Kidney (tissue), 14 donors: ENCODE results near the gene PANK2. TPM values are rescaled to one million over a fixed set of nuclear protein-coding genes. Genes with fewer than 3 reads are reported as not detected.
"Not testable (repeated sequence)": the region's sequence is repeated elsewhere in the genome, so short reads cannot be mapped to it uniquely, and the experiment has no call there.

Source experiments
- DNase-seq, 5 donors: peaks; one replicate each; pipeline ENCODE4 v3.0.0-alpha.2; 2013 to 2020
- FAIRE-seq: peaks from 2 replicates; lab custom pipeline; 2012; peaks lifted over from hg19 to GRCh38; lab: Jason Lieb, UNC
- H3K27ac ChIP-seq, 2 donors: one replicate each; pipeline ENCODE4 v1.7.0; 2013; ENCODE audit warnings: low read depth in 2 of 2, low read length in 2 of 2, inconsistent platforms in 1 of 2
- H3K27me3 ChIP-seq: one replicate; pipeline ENCODE4 v1.7.1; 2013; ENCODE audit warnings: low read length, inconsistent platforms; ENCODE audit not compliant: control insufficient read depth, insufficient read depth
- H3K36me3 ChIP-seq, 3 donors: one replicate each; pipeline versions ENCODE4 v1.7.0 to v1.7.1; 2013; ENCODE audit warnings: low read length in 3 of 3, control low read depth in 1 of 3, inconsistent platforms in 1 of 3; ENCODE audit not compliant: insufficient read depth in 3 of 3, control insufficient read depth in 2 of 3
- H3K4me1 ChIP-seq, 3 donors: one replicate each; pipeline versions ENCODE4 v1.7.0 to v1.7.1; 2013; ENCODE audit warnings: low read length in 3 of 3, inconsistent platforms in 1 of 3, low read depth in 1 of 3; ENCODE audit not compliant: control insufficient read depth in 2 of 3, insufficient read depth in 2 of 3
- H3K4me3 ChIP-seq, 3 donors: one replicate each; pipeline versions ENCODE4 v1.7.0 to v1.8.1; 2013; ENCODE audit warnings: low read length in 3 of 3, control low read depth in 1 of 3, inconsistent platforms in 1 of 3
- H3K9ac ChIP-seq, 3 donors: one replicate each; pipeline versions ENCODE4 v1.7.0 to v1.7.1; 2013; ENCODE audit warnings: low read length in 3 of 3, control low read depth in 1 of 3, inconsistent platforms in 1 of 3
- H3K9me3 ChIP-seq, 3 donors: one replicate each; pipeline versions ENCODE4 v1.7.0 to v1.7.1; 2013; ENCODE audit warnings: low read length in 3 of 3, control low read depth in 1 of 3, inconsistent platforms in 1 of 3; ENCODE audit not compliant: control insufficient read depth in 2 of 3, insufficient read depth in 1 of 3
- CTCF ChIP-seq: IDR thresholded peaks from 3 replicates; pipeline ENCODE4 v1.5.1; 2012; ENCODE audit warnings: mild to moderate bottlenecking, moderate library complexity, borderline replicate concordance; ENCODE audit not compliant: insufficient read depth; ENCODE audit errors: extremely low read depth
- intact Hi-C: fragments of 100-400 bp; cut with DNase I; formaldehyde crosslinking; loops from one replicate; pipeline ENCODE4 v1.11.1; 2022
- polyA plus RNA-seq: library from polyadenylated mRNA; stranded (reverse); fragments of 350-450 nt; fragmentation: Illumina TruSeq; extraction: RNeasy Lipid Tissue Mini Kit (QIAGEN cat#74804); gene quantifications from one replicate; pipeline ENCODE4 v1.2.3, GENCODE V29; 2014; ENCODE audit warnings: low read depth, low replicate concordance; ENCODE audit not compliant: insufficient read depth
- total RNA-seq: library from RNA; stranded (reverse); fragmentation: NEBNext Ultra II Directional; extraction: Animal tissue kit (Norgen Biotek cat#: 25700); gene quantifications from one replicate; pipeline ENCODE4 v1.2.1, GENCODE V29; 2021
- donor health status: control.
- donor health status: control.
- donor health status: control.
- donor health status: control.
- donor health status: control.
- donor health status: DM: yes; HTN: yes; CAD: no.
- donor health status: Normal renal cell carcinoma (clear cell type).

PANK2 gene
- total and polyA plus RNA-seq, 2 donors from 2014 or later = 26.8 to 44.9 TPM

- Histone ChIP-seq H3K4me3 (no peak overlapping the region), H3K9ac (no peak overlapping the region), H3K27me3 (no peaks in the 10 kb centered on the region), H3K36me3 (no peaks in the 10 kb centered on the region), H3K27ac (no peak overlapping the region), H3K4me1 (no peaks in the 10 kb centered on the region), H3K9me3 (no peaks in the 10 kb centered on the region)
- intact Hi-C loops = no loop called here
- TF ChIP-seq CTCF = no peak
- FAIRE-seq (no peak), DNase-seq (no peak)
These were observed 77.4 kb downstream of the PANK2 start for GRCh38 chr20:3966571-3966970.

- FAIRE-seq = no peak
- no peak overlapping the region for H3K4me3 ChIP-seq
- TF ChIP-seq CTCF = no peak
- intact Hi-C loops = no loop called here
- H3K9me3 ChIP-seq = no peaks in the 10 kb centered on the region
- no peaks in the 10 kb centered on the region for H3K36me3 ChIP-seq
- H3K4me1 ChIP-seq = no peaks in the 10 kb centered on the region
- H3K9ac ChIP-seq = no peak overlapping the region
- no peaks in the 10 kb centered on the region for H3K27me3 ChIP-seq
- DNase-seq = no peak
- H3K27ac ChIP-seq = no peak overlapping the region
These were observed 80.8 kb downstream of the PANK2 start for GRCh38 chr20:3970016-3970415.

GRCh38 chr20:3971145-3971544 is 82.0 kb downstream of the PANK2 start:
- H3K27ac ChIP-seq = no peak overlapping the region
- no peak overlapping the region for H3K4me3 ChIP-seq
- H3K9ac ChIP-seq = no peak overlapping the region
- H3K36me3 ChIP-seq = no peaks in the 10 kb centered on the region
- no peaks in the 10 kb centered on the region for H3K4me1 ChIP-seq
- H3K9me3 ChIP-seq = no peaks in the 10 kb centered on the region
- H3K27me3 ChIP-seq = no peaks in the 10 kb centered on the region
- no peak for TF ChIP-seq CTCF
- FAIRE-seq = no peak
- no peak for DNase-seq
- intact Hi-C loops = no loop called here

GRCh38 chr20:3972161-3972560 is 83.0 kb downstream of the PANK2 start:
- Histone ChIP-seq H3K4me3 (no peak overlapping the region), H3K9ac (no peak overlapping the region), H3K4me1 (no peaks in the 10 kb centered on the region), H3K27me3 (no peaks in the 10 kb centered on the region), H3K9me3 (no peaks in the 10 kb centered on the region), H3K27ac (no peak overlapping the region), H3K36me3 (no peaks in the 10 kb centered on the region)
- DNase-seq (no peak), FAIRE-seq (no peak)
- intact Hi-C loops = no loop called here
- TF ChIP-seq CTCF = no peak

- H3K36me3 ChIP-seq, H3K4me3 ChIP-seq, DNase-seq, H3K27ac ChIP-seq, FAIRE-seq, intact Hi-C loops, H3K27me3 ChIP-seq, H3K4me1 ChIP-seq, H3K9me3 ChIP-seq, H3K9ac ChIP-seq: not testable (repeated sequence)
These were observed 83.4 kb downstream of the PANK2 start for GRCh38 chr20:3972631-3973030.
